ENCODE results near the gene ASB8.

The ASB8 gene, protein sequence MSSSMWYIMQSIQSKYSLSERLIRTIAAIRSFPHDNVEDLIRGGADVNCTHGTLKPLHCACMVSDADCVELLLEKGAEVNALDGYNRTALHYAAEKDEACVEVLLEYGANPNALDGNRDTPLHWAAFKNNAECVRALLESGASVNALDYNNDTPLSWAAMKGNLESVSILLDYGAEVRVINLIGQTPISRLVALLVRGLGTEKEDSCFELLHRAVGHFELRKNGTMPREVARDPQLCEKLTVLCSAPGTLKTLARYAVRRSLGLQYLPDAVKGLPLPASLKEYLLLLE

DNA sequence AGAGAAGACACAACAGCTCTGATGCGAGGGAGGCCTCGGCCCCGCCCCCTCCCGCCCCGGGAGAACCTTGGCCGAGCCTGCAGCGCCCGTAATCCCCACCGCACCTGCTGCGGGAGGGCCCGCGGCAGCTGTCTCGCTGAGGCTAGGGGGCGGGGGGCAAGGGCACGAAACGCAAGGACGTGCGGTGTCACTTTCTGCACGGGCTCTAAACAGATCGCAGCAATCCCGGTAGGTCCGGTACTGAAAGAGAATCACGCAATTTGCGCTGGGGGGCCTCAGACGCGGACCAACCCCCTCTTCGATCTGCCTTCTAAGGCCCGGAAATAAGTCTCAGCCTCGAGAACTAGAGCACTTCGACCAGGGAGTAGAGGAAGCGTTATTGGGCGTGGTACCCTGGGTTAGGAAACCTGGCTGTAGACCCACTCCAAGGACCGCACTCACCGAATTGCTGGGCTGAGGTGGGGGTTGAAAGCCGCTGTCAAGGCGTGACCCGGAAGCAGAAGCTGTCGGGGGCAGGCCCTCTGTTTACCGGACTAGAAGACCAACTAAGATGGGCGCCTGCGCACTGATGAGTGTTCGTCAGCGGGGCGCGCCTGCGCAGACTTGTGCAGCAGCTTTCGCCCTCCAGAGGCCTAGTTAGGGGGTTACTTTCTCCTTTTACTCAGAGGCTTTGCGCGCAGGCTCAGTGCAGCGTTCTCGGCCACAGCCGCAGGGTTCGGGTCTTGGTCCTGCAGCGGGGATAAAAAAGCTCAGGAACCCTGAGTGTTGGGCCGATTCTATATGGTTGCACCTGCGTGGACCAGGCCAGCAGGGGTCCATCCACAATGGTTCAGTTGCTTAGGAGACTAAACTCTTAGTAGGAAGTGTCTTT lies at the start of gene ASB8:
ASB8 (minus strand) TSS at position 498 of the 871 bp plus-strand sequence. CDS start 4,019 bp downstream, outside the sequence.
- DNase-seq (ENCODE audit: low read depth): peak; percentile 94

GRCh38 chr12:48203192-48203591 lies 45.9 kb upstream of the ASB8 start, which contains the start of gene OR10AD1:
Gene OR10AD1 (minus strand): TSS chr12:48203292. CDS start chr12:48203292, 0 bp downstream.
- no peak for DNase-seq (ENCODE audit: low read depth)

- DNase-seq (ENCODE audit: low read depth): no peak
These were observed 45.5 kb upstream of the ASB8 start for GRCh38 chr12:48202766-48203165.

GRCh38 chr12:48201516-48201915 lies 44.2 kb upstream of the ASB8 start:
- no peak for DNase-seq (ENCODE audit: low read depth)

GRCh38 chr12:48201091-48201490 lies 43.8 kb upstream of the ASB8 start:
- DNase-seq (ENCODE audit: low read depth): no peak

- DNase-seq (ENCODE audit: low read depth): no peak
These were observed 42.5 kb upstream of the ASB8 start for GRCh38 chr12:48199774-48200221.

GRCh38 chr12:48198985-48199384 lies 41.7 kb upstream of the ASB8 start:
- no peak for DNase-seq (ENCODE audit: low read depth)

DNA sequence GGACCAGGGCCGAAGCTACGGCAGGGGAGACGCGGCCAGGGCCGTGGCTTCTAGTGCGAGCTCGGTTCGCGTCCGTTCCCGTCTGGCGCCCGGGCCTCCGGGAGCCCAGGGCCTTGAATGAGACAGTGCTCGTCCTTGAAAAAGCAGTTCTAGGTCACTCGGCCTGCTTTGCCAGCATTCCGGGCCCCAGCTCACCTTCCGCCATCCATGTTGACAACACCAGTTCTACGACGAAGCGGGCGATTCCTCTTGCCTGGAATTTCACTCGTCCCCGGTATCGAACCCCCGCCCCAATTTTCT lies 41.3 kb upstream of the ASB8 start:
- no peak for DNase-seq (ENCODE audit: low read depth)

DNA sequence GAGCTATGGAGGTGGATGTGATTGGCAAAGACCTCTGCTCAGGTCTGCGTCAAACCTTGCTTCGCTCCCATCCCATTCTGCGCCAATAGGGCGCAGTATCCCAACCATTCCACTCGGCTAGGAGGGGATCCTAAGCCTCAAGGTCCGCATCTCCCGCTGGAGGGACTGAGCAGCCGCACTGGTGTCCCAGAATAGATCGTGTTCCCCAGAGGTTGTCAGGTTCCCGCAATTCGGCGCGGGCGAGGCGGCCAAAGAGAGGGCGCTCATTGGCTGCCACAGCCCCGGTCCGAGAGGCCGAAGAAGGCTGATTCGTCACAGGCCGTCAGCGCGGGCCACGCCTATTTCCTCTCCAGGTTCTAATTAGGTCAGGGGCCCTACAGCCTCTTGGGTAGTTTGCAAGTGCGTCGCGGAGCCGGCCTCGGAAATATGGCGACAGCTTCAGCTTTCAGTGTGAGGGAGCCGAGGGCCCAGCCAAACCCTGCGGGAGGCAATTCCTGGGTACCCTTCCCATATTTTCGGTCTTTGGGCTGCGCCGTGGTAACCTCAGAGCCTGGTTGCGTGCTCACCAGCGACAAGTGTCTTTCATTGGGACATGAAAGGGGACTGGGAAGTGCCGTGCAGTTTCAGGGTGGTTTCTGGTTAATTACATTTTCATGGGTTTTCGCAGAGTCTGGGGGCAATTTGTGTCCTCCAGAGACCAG lies 40.8 kb upstream of the ASB8 start:
- DNase-seq (ENCODE audit: low read depth): peak; percentile 67

DNA sequence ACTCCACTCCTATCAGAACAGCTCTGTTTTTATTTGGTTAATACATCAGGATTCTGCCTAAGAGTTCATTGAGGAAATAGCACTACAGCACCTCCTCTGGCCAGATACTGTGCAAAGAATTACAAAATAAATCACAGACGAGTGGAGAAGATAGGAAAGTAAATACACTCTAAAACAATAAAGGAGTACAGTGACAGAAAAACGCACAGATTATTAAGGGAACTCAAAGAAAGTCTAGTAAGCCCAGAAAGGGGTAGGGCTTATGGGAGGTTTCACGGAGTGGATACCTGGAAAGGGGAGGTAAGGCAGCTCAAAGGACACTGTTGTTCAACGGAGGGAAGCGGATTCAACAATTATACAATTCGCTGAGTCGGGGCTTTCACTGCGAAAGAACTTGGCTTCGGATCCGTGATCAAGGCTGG lies 40.2 kb upstream of the ASB8 start:
- peak; percentile 15 for DNase-seq (ENCODE audit: low read depth)

DNA sequence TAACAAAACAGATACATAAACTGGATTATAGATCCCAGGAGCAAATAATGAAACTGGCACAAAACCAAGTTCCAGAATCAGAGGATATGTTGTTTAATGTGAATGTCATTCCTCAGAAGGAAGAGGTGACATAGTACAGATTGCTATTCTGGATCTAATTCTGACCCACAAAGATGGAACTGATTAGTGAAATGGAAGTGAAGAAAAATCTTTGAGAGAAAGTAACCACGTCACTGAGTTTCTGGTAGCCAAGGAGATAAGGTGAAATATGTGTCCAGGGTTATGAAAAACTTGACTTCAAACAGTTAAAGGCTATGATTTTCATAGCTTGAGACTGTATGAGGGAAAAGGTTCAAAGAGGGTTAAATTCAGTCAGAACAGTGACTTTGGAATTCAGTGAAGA lies 37.5 kb upstream of the ASB8 start:
- DNase-seq (ENCODE audit: low read depth): no peak

DNA sequence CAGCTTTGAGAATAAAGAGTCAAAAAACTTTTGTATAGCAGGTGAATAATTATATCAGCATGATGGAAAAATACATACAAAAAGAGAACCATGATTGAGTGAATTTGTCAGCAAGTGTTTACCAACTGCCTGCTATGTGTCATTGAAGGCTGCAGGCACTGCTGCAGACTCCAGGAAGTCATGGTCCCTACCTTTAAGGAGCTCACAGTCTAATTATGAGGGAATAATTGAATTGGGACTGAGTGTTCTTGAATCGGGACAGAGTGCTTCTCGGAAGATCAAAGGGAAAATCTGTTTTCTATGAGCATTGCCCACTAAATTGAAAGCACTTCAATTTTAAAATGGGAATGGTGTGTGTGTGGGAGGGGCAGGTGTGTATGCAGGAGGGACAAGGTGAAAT lies 36.3 kb upstream of the ASB8 start:
- DNase-seq (ENCODE audit: low read depth): no peak

- DNase-seq (ENCODE audit: low read depth): no peak
These were observed 35.5 kb upstream of the ASB8 start for GRCh38 chr12:48192861-48193260.

DNA sequence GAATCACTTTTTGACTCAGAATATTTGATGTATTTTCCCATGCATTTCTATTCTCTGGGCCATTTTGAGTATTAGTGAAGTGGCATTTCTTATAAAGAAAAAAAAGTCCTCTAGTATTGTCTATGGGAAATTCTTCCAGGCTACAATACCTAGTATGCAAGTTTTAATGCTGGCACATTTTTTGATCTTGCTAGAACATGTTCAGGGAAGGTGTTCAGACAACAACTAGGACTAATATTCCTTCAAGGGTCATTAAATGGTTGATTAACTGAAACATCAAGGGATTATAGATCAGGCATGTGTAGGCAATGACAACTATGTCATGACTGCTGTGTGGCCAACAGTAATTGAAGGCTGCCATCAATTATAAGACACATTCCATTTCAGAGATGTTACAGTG lies 33.8 kb upstream of the ASB8 start:
- no peak for DNase-seq (ENCODE audit: low read depth)

- DNase-seq (ENCODE audit: low read depth): peak; percentile 36
These were observed 32.2 kb upstream of the ASB8 start for GRCh38 chr12:48189331-48190125.

DNA sequence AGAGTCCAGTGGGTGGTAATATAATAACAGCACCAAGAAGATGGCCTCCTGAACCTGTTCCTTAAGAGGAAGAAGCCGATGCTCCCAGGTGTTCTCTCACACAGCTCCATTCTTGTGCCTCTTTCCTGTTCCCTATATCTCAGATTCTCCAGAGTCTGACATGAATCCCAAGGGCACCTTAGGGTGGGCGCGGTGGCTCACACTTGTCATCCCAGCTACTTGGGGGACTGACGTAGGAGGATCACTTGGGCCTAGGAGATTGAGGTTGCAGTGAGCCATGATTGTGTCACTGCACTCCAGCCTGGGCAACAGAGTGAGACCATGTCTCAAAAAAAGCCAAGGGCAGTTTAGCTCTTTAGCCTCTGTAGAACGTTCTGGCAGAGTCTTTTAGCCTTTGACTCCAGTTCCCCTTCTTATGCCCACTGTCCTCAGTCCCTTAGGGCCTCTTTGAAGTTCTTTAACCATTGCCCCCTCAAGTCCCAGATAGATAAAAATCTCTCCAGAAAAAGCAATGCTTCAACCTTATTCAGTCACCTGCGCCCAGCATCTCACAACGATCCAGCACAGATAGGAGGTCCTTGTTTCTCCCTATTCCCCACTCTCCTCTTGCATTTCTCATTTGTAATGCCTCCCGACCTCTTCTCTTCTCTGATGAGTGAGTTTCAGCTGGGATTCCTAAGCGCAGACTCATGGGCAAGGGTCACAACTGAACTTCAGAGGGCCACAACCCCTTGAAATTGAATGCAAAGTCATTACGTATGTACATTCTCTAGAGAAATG lies 30.8 kb upstream of the ASB8 start:
- DNase-seq (ENCODE audit: low read depth): no peak

DNA sequence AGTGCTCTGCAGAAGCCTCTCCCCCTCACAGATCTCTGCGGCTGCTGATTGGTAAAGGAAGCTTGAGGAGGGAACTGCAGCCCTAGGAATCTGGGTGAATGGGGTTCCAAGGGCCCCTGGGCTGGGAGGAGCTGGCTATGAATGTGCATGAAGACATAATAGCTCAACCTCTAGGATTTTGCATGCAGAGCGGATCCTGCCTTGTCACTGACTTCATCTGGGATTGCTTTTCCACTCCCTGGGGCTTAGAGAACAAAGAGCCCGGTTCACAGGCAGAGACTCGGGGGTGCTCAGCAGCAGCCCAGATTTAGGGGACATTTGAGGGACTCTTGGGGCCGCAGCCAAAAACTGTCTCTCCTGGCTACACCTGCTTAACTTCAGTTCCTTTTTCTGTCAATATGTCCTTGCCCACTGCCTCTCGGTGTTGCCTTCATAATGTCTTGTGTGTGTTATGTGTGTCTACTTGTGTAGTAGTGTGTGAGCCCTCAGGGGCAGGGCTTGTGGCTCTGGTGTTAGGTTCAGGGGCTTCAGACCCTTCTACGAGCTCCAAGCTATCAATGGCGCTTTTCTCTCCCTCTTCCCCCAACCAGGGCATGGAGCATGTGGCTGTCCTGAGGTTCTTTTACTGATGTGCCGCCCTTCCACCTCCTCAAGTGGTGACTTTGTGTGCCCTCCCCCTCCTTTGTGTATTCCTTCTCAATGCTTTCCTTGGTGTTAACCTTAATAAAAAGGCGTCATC lies 28.0 kb upstream of the ASB8 start:
- DNase-seq (ENCODE audit: low read depth): no peak

GRCh38 chr12:48184549-48184922 lies 27.2 kb upstream of the ASB8 start:
- no peak for DNase-seq (ENCODE audit: low read depth)

- no peak for DNase-seq (ENCODE audit: low read depth)
These were observed 26.7 kb upstream of the ASB8 start for GRCh38 chr12:48183876-48184548.

Data from HS-27A (cell line).